H1 (cell line): ENCODE results near the gene ITGB8. TPM values are rescaled to one million over a fixed set of nuclear protein-coding genes. Genes with fewer than 3 reads are reported as not detected.

Experiments used
- CTCF ChIA-PET: fragments of 300-600 bp; sonication (Branson Sonifier 250); formaldehyde crosslinking; loops from one replicate; lab custom pipeline; 2021; ENCODE audit not compliant: partially characterized antibody; lab: Charles Lee
- POLR2A ChIA-PET: fragments of 300-600 bp; sonication (Branson Sonifier 250); formaldehyde crosslinking; loops from one replicate; lab custom pipeline; 2021; ENCODE audit warnings: inconsistent platforms; ENCODE audit not compliant: partially characterized antibody; lab: Charles Lee
- DNase-seq, 2 experiments: peaks; one replicate each; pipeline versions ENCODE4 v3.0.0 to v3.0.0-alpha.2; 2010 to 2022; ENCODE audit warnings: low spot score in 2 of 2, low read depth in 1 of 2, mixed read lengths in 1 of 2
- FAIRE-seq: peaks from 2 replicates; lab custom pipeline; 2011; peaks lifted over from hg19 to GRCh38; lab: Jason Lieb, UNC
- H2AFZ ChIP-seq: 2 replicates; pipeline ENCODE4 v1.8.1; 2012; ENCODE audit warnings: low read length, inconsistent platforms
- H2AK5ac ChIP-seq: 2 replicates; pipeline ENCODE4 v1.6.1; 2013; ENCODE audit warnings: low read depth, low read length
- H2BK120ac ChIP-seq: replicated peaks from 2 replicates; pipeline ENCODE3; 2013; ENCODE audit warnings: low read depth, low read length, inconsistent platforms
- H2BK12ac ChIP-seq: 2 replicates; pipeline ENCODE4 v1.6.1; 2013; ENCODE audit warnings: low read depth, low read length
- H2BK15ac ChIP-seq: 2 replicates; pipeline ENCODE4 v1.6.1; 2013; ENCODE audit warnings: low read length
- H2BK20ac ChIP-seq: 2 replicates; pipeline ENCODE4 v1.6.1; 2013; ENCODE audit warnings: low read length
- H2BK5ac ChIP-seq: 2 replicates; pipeline ENCODE4 v1.6.1; 2013; ENCODE audit warnings: low read depth, low read length
- H3K14ac ChIP-seq: 2 replicates; pipeline ENCODE4 v1.6.1; 2013; ENCODE audit warnings: inconsistent platforms; ENCODE audit not compliant: insufficient read length
- H3K18ac ChIP-seq: 2 replicates; pipeline ENCODE4 v1.6.1; 2013; ENCODE audit warnings: low read length; ENCODE audit errors: extremely low read depth
- H3K23ac ChIP-seq: 2 replicates; pipeline ENCODE4 v1.6.1; 2013; ENCODE audit warnings: inconsistent platforms; ENCODE audit not compliant: insufficient read length
- H3K23me2 ChIP-seq: 2 replicates; pipeline ENCODE4 v1.6.1; 2013; ENCODE audit warnings: low read depth, low read length
- H3K27ac ChIP-seq: 2 replicates; pipeline ENCODE4 v1.6.1; 2011; ENCODE audit warnings: low read depth, low read length, inconsistent platforms
- H3K27me3 ChIP-seq, 4 experiments: replicated peaks in 1 of 4; 1 replicate in 1 of 4; 2 replicates in 3 of 4; pipeline versions ENCODE4 v1.6.1 to v1.8.1; 2011 to 2013; ENCODE audit warnings: low read length in 3 of 4, mild to moderate bottlenecking in 3 of 4, inconsistent platforms in 2 of 4, mixed read lengths in 2 of 4, moderate library complexity in 1 of 4; ENCODE audit not compliant: control insufficient read depth in 3 of 4, insufficient read depth in 3 of 4; ENCODE audit errors: extremely low read depth in 1 of 4
- H3K36me3 ChIP-seq, 4 experiments: 2 replicates each; pipeline versions ENCODE4 v1.6.1 to v1.8.1; 2011 to 2013; ENCODE audit warnings: mild to moderate bottlenecking in 4 of 4, low read length in 3 of 4, moderate library complexity in 2 of 4, control low read depth in 1 of 4, inconsistent platforms in 1 of 4; ENCODE audit not compliant: insufficient read depth in 4 of 4, control insufficient read depth in 2 of 4
- H3K4ac ChIP-seq: replicated peaks from 2 replicates; pipeline ENCODE3; 2013; ENCODE audit warnings: low read length, low read depth, mixed read lengths, inconsistent platforms; ENCODE audit not compliant: insufficient read length
- H3K4me1 ChIP-seq, 4 experiments: replicated peaks in 1 of 4; 1 replicate in 1 of 4; 2 replicates in 3 of 4; pipeline versions ENCODE4 v1.6.1 to v1.8.1; 2011 to 2013; ENCODE audit warnings: low read length in 3 of 4, inconsistent platforms in 2 of 4, mixed read lengths in 1 of 4; ENCODE audit not compliant: insufficient read depth in 4 of 4, control insufficient read depth in 3 of 4
- H3K4me2 ChIP-seq, 2 experiments: 2 replicates each; pipeline versions ENCODE4 v1.6.1 to v1.8.1; 2011 to 2013; ENCODE audit warnings: low read depth in 2 of 2, low read length in 2 of 2, control low read depth in 1 of 2, inconsistent platforms in 1 of 2, mild to moderate bottlenecking in 1 of 2; ENCODE audit not compliant: insufficient read depth in 1 of 2
- H3K4me3 ChIP-seq, 4 experiments: fragments of 200-600, 300-600 bp in 1 of 4; sonication (generic), shearing (Covaris generic), sonication (Bioruptor Twin) in 1 of 4; 2 replicates each; pipeline versions ENCODE4 v1.5.1 to v1.8.1; 2011 to 2016; ENCODE audit warnings: low read length in 4 of 4, low read depth in 3 of 4, control low read depth in 2 of 4, inconsistent platforms in 2 of 4, mild to moderate bottlenecking in 2 of 4, mixed read lengths in 1 of 4, moderate library complexity in 1 of 4; ENCODE audit not compliant: insufficient read depth in 2 of 4; ENCODE audit errors: extremely low read depth in 1 of 4
- H3K56ac ChIP-seq: replicated peaks from 2 replicates; pipeline ENCODE3; 2013; ENCODE audit warnings: low read depth, mild to moderate bottlenecking, mixed read lengths, low read length, inconsistent platforms; ENCODE audit not compliant: insufficient read length
- H3K79me1 ChIP-seq: 2 replicates; pipeline ENCODE4 v1.6.1; 2013; ENCODE audit warnings: low read depth, low read length, control low read depth
- H3K79me2 ChIP-seq, 2 experiments: 2 replicates each; pipeline versions ENCODE4 v1.6.1 to v1.8.1; 2012 to 2013; ENCODE audit warnings: low read length in 2 of 2, mild to moderate bottlenecking in 2 of 2, inconsistent platforms in 1 of 2; ENCODE audit not compliant: insufficient read depth in 2 of 2, control insufficient read depth in 1 of 2
- H3K9ac ChIP-seq, 4 experiments: replicated peaks in 1 of 4; 1 replicate in 1 of 4; 2 replicates in 3 of 4; pipeline versions ENCODE4 v1.6.1 to v1.8.1; 2011 to 2013; ENCODE audit warnings: low read depth in 3 of 4, low read length in 3 of 4, control low read depth in 2 of 4, mild to moderate bottlenecking in 2 of 4, moderate library complexity in 2 of 4, inconsistent platforms in 1 of 4; ENCODE audit errors: extremely low read depth in 1 of 4
- H3K9me3 ChIP-seq, 2 experiments: 2 replicates each; pipeline versions ENCODE4 v1.6.1 to v1.8.1; 2012 to 2013; ENCODE audit warnings: mild to moderate bottlenecking in 2 of 2, moderate library complexity in 2 of 2, control low read depth in 1 of 2, inconsistent platforms in 1 of 2, low read depth in 1 of 2, low read length in 1 of 2, mixed read lengths in 1 of 2; ENCODE audit not compliant: insufficient read depth in 2 of 2
- H4K20me1 ChIP-seq, 2 experiments: replicated peaks in 1 of 2; 2 replicates each; pipeline versions ENCODE3 to v1.8.1; 2011 to 2013; ENCODE audit warnings: inconsistent platforms in 2 of 2, low read length in 2 of 2, mild to moderate bottlenecking in 1 of 2; ENCODE audit not compliant: insufficient read depth in 2 of 2, control insufficient read depth in 1 of 2
- H4K5ac ChIP-seq: 2 replicates; pipeline ENCODE4 v1.6.1; 2013; ENCODE audit warnings: low read length, low read depth, mixed read lengths, inconsistent platforms; ENCODE audit not compliant: insufficient read length
- H4K8ac ChIP-seq: 2 replicates; pipeline ENCODE4 v1.8.0; 2013; ENCODE audit warnings: mild to moderate bottlenecking, moderate library complexity, low read length, inconsistent platforms; ENCODE audit not compliant: insufficient read depth; ENCODE audit errors: extremely low read depth
- H4K91ac ChIP-seq: replicated peaks from 2 replicates; pipeline ENCODE3; 2013; ENCODE audit warnings: low read length, mixed read lengths, inconsistent platforms; ENCODE audit not compliant: insufficient read length
- BCL11A ChIP-seq, 2 experiments: IDR thresholded peaks; one replicate each; pipeline ENCODE4 v1.6.1; 2011; ENCODE audit warnings: low read depth in 2 of 2, low read length in 2 of 2, mild to moderate bottlenecking in 2 of 2
- CBX5 ChIP-seq: fragments of 300-800, 300-1000 bp; sonication (generic); IDR thresholded peaks from 2 replicates; pipeline ENCODE4 v1.7.1; 2016; ENCODE audit warnings: antibody characterized with exemption, low read length, low read depth
- SIX5 ChIP-seq: IDR thresholded peaks from 2 replicates; pipeline ENCODE4 v1.6.1; 2011; ENCODE audit warnings: mild to moderate bottlenecking, low read depth, low read length
- WGBS, 2 experiments: shearing (Covaris generic) in 1 of 2; methylation state at CpG; one replicate each; pipeline versions ENCODE4 v1.1.6 to v1.1.7; 2013 to 2015; ENCODE audit warnings: low lambda C conversion rate in 2 of 2, mixed read lengths in 2 of 2, inconsistent platforms in 1 of 2, low coverage in 1 of 2, missing lambda C conversion rate in 1 of 2; ENCODE audit not compliant: insufficient replicate concordance in 2 of 2, insufficient coverage in 1 of 2, insufficient read length in 1 of 2; ENCODE audit errors: extremely low coverage in 1 of 2, missing lambda C conversion rate in 1 of 2; 5-methylcytosine and 5-hydroxymethylcytosine counted together
- polyA plus RNA-seq, 7 experiments: library from polyadenylated mRNA; depleted of rRNA in 3 of 7; stranded (reverse) in 5 of 7; unstranded in 2 of 7; fragments of >200 nt in 5 of 7; fragments of 200-250 nt in 2 of 7; gene quantifications; 1 replicate in 5 of 7; 2 replicates in 1 of 7; 4 replicates in 1 of 7; pipeline versions ENCODE4 v1.2.1 to v1.2.3, GENCODE V29; 2011 to 2013; ENCODE audit warnings: missing spikeins in 2 of 7, mixed read lengths in 2 of 7
- total RNA-seq: library from RNA; stranded (reverse); fragmentation: NEBNext Ultra II Directional; extraction: Animal tissue kit (Norgen Biotek cat#: 25700); gene quantifications from 2 replicates; pipeline ENCODE4 v1.2.1, GENCODE V29; 2021

The ITGB8 gene
- total and polyA plus RNA-seq, 2 of the 8 experiments (the other 6 are each of a cell fraction or from before 2014, with no cell fraction given): 1.2 to 3.6 TPM

- Histone ChIP-seq H3K27ac (no peak overlapping the region), H3K9ac (no peak overlapping the region), H3K4ac (no peak overlapping the region), H4K8ac (no peak overlapping the region), H3K56ac (no peak overlapping the region), H4K91ac (no peak overlapping the region), H3K4me2 (no peak overlapping the region), H3K79me2 (no peaks in the 10 kb centered on the region), H2AK5ac (no peak overlapping the region), H2BK15ac (no peak overlapping the region), H3K4me1 (peaks cover 4 to 10% (median 7%) of the 10 kb centered on the region in 4 experiments), H3K18ac (no peak overlapping the region), H3K4me3 (no peak overlapping the region), H3K9me3 (no peaks in the 10 kb centered on the region), H2BK5ac (no peak overlapping the region), H2BK20ac (no peak overlapping the region), H3K27me3 (no peaks in the 10 kb centered on the region), H4K5ac (no peak overlapping the region), H3K36me3 (no peaks in the 10 kb centered on the region), H4K20me1 (no peaks in the 10 kb centered on the region), H2BK12ac (no peak overlapping the region), H3K23me2 (no peaks in the 10 kb centered on the region), H2AFZ (no peak overlapping the region), H3K79me1 (no peaks in the 10 kb centered on the region), H3K14ac (no peak overlapping the region), H2BK120ac (no peak overlapping the region), H3K23ac (no peak overlapping the region)
- POLR2A ChIA-PET: interaction anchor here (3.1 kb wide), 1 partner anchor 24 kb away, joined by 15 read pairs; the partner anchor contains the start of gene ITGB8
- TF ChIP-seq SIX5 (no peak), BCL11A (IDR thresholded peaks at IDR 0.05; ENCODE audit: low read depth in 2 of 2, low read length in 2 of 2) (no peak), CBX5 (no peak)
- DNase-seq (no peak), FAIRE-seq (no peak)
- 92% methylated on average over 1 of the region's 1 CpG; no CpG with 5 or more reads in 1 of the 2 experiments for WGBS, 2 experiments
- CTCF ChIA-PET: interaction anchor here (0.7 to 1.0 kb wide), 3 partner anchors 25 to 300 kb away, joined by 3 to 4 read pairs (median 3); partner anchors contain the start of gene ITGB8
These were observed 25.0 kb upstream of the ITGB8 start for GRCh38 chr7:20305726-20306125.
